ENCODE measurements around the gene CDK5R1.

DNA sequence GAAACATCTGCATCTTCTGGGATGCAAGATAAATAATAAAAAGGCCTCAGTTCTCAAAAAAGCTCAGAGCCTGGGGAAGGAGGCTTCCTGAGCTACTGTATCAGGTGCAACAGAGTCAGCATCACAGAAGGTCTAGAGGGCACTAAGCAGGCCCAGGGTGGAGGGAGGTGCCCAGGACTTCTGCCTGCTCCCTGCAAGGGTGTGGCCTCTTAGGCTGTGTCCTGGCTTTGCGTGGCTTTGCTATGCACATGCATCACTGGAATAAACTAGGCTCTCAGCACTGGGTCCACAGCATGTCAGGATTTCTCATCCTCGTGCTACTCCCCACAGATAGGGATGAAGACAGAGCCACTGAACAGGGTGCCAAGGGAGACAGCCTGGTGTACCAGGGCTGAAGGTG lies 25.5 kb downstream of the CDK5R1 start:
- TF ChIP-seq EZH2 (IDR thresholded peaks at IDR 0.05; ENCODE audit: borderline replicate concordance, low read depth, low read length, poor library complexity, severe bottlenecking): no peak
- TF ChIP-seq, protein P1, sequence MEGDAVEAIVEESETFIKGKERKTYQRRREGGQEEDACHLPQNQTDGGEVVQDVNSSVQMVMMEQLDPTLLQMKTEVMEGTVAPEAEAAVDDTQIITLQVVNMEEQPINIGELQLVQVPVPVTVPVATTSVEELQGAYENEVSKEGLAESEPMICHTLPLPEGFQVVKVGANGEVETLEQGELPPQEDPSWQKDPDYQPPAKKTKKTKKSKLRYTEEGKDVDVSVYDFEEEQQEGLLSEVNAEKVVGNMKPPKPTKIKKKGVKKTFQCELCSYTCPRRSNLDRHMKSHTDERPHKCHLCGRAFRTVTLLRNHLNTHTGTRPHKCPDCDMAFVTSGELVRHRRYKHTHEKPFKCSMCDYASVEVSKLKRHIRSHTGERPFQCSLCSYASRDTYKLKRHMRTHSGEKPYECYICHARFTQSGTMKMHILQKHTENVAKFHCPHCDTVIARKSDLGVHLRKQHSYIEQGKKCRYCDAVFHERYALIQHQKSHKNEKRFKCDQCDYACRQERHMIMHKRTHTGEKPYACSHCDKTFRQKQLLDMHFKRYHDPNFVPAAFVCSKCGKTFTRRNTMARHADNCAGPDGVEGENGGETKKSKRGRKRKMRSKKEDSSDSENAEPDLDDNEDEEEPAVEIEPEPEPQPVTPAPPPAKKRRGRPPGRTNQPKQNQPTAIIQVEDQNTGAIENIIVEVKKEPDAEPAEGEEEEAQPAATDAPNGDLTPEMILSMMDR (conservative IDR thresholded peaks at IDR 0.05; ENCODE audit: low read depth, low read length): no peak

Measured in A673 (cell line).